Testis (tissue), 2 donors: ENCODE results near the gene PRKG1.
A peak's percentile ranks its signal among the peaks of the same experiment; 100 is the strongest.

ENCODE experiments used
- POLR2A ChIP-seq: fragments of 450-650 bp; IDR thresholded peaks from one replicate; pipeline ENCODE4 v1.6.1; 2017; ENCODE audit warnings: antibody characterized with exemption, mild to moderate bottlenecking, moderate library complexity
- TF ChIP-seq, protein P1 (sequence below), 3 experiments: fragments of 450-650 bp in 2 of 3; fragments of 200-600 bp in 1 of 3; sonication (generic) in 1 of 3; IDR thresholded peaks; one replicate each; pipeline ENCODE4 v1.5.1; 2016 to 2019; ENCODE audit warnings: antibody characterized with exemption in 3 of 3, mild to moderate bottlenecking in 2 of 3, moderate library complexity in 1 of 3

- TF ChIP-seq, protein P1, sequence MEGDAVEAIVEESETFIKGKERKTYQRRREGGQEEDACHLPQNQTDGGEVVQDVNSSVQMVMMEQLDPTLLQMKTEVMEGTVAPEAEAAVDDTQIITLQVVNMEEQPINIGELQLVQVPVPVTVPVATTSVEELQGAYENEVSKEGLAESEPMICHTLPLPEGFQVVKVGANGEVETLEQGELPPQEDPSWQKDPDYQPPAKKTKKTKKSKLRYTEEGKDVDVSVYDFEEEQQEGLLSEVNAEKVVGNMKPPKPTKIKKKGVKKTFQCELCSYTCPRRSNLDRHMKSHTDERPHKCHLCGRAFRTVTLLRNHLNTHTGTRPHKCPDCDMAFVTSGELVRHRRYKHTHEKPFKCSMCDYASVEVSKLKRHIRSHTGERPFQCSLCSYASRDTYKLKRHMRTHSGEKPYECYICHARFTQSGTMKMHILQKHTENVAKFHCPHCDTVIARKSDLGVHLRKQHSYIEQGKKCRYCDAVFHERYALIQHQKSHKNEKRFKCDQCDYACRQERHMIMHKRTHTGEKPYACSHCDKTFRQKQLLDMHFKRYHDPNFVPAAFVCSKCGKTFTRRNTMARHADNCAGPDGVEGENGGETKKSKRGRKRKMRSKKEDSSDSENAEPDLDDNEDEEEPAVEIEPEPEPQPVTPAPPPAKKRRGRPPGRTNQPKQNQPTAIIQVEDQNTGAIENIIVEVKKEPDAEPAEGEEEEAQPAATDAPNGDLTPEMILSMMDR (IDR thresholded peaks at IDR 0.05) = peak; percentile 10 to 65 (median 30)
- no peak for TF ChIP-seq POLR2A
These were observed 1239.9 kb downstream of the PRKG1 start, which contains the start of gene DKK1 for GRCh38 chr10:52313933-52314821.
